ENCODE data around the gene CRIP1.

GRCh38 chr14:105444859-105445258 is 41.8 kb upstream of the CRIP1 start:
- TF ChIP-seq ZNF274 (IDR thresholded peaks at IDR 0.05; ENCODE audit: low read depth, low read length) = no peak
- no peak for TF ChIP-seq YY1 (IDR thresholded peaks at IDR 0.05; ENCODE audit: insufficient read depth, insufficient read length)

Data from NT2/D1 (cell line).